Stimulated activated CD4-positive, alpha-beta T cell treated with anti-CD3 and anti-CD28 coated beads, Interleukin-2, amount 100 ng/mL, for 24 hours (primary cell): ENCODE results near the gene AMH.

Experiments used
- DNase-seq, 2 donors: peaks; one replicate each; pipeline ENCODE4 v3.0.0-alpha.2; 2020

The AMH gene

GRCh38 chr19:2236314-2237050, 12.6 kb upstream of the AMH start, which contains the start of the genes PLEKHJ1 and SF3A2:
TSS of gene PLEKHJ1 (minus strand) at chr19:2236329. CDS start at chr19:2236248, 81 bp downstream.
TSS of gene SF3A2 (plus strand) at chr19:2236824. CDS start at chr19:2243419, 6,595 bp downstream.
- peak; percentile 98 for DNase-seq

- no peak for DNase-seq
Measured at GRCh38 chr19:2237051-2237868, 11.9 kb upstream of the AMH start.

DNA sequence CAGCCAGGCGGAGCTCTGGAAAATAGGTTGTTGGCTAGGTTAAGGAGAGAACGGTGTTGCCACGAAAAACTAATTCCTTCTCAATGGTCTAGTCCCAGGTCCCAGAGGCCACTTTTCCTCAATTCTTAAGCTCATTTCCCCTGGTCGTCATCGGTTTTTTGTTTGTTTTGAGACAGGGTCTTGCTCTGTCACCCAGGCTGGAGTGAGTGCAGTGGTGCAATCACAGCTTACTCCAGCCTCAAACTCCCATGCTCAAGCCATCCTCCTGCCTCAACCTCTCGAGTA, 11.3 kb upstream of the AMH start:
- no peak for DNase-seq

DNA sequence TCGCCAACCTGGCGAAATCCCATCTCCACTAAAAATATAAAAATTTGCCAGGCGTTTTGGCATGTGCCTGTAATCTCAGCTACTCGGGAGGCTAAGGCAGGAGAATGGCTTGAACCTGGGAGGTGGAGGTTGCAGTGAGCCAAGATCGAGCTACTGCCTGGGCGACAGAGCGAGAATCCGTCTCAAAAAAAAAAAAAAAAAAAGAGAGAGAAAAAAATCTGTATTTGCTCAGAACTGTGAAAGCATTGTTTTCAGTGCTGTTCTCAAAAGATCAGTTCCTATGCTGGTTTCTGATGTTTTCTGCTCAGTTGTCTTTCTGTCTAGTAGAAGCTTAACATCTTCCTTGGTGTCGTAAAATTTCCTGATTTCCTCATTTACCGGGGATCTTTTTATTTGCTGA, 9.9 kb upstream of the AMH start:
- DNase-seq = no peak

GRCh38 chr19:2239771-2240770, 9.1 kb upstream of the AMH start:
- DNase-seq = no peak

DNA sequence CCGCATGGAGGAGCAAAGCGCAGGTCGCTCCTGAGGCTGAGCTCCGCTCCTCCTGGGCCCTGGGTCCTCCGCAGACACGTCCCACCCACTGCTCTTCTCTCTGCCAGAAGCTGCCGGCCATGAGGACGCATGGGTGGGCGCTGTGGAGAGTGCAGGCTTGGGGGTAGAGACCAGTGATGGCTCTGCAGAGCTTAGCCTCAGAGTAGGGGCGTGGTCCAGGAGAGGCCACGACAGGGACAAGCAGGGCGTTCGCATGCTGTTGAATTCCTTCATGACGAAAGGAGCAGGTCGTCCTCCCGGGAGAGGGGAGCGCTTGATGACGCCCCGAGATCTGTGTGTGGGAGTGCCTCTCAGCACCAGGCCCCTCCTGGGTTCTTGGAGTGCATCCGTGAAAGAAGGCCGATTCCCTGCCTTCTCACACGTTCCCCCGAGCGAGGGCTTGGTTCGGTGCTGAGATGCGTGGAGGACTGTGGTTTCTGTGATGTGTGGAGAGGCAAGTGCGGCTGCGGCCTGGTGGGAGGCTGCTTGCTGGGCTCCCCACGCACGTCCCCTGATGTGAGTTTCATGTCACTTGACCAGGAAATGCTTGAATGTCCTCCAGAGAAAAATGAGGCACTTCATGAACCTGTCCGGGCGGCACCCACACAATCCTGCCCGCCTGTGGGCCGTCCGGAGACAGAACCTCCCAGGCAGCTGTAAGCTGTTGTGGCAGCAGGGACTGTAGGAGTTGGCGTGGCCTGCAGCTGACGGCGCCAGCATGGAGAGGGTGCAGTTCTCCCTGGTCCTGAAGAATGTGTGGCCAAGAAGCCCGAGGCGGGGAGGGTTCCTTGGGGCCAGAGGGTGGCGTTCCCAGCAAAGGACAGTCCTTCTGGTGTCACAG, 8.0 kb upstream of the AMH start:
- no peak for DNase-seq

- no peak for DNase-seq
Measured at GRCh38 chr19:2242092-2242537, 7.0 kb upstream of the AMH start.

DNA sequence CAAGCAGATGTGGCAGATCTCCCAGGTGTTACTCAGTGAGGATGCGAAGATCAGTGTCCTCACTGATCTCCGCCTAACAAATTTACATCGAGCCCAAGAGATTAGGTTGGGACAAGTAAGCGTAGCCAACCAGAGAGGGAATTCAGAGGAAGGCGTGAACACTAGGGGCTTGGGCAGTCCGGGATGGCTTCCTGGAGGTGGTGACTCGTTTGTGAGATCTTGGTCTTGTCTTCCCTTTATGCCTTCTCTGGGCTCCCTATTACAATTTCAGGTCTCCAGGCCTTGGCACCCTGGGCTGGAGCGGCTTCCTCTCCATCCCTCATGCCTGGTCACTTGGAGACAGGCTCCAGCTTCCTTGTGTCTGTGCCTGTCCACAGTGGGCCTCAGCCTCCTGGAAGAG, 6.3 kb upstream of the AMH start:
- DNase-seq = no peak

GRCh38 chr19:2243274-2244124, 5.6 kb upstream of the AMH start:
- DNase-seq = no peak

DNA sequence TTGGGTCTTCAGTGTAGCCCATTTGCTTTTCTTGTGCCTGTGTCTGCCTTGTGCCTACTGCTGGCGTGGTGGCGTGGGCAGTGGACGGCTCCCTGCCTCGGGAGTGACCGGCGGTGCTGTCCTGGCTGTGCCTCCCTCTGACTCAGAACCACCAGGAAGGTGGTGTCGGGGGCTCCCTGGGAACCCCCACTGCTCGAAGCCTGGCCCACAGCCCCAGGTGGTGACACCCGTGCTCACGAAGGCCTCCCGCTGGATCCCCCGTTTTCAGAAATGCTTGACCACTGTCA, 5.1 kb upstream of the AMH start:
- DNase-seq = no peak

- DNase-seq = no peak
Measured at GRCh38 chr19:2244486-2244885, 4.6 kb upstream of the AMH start.

DNA sequence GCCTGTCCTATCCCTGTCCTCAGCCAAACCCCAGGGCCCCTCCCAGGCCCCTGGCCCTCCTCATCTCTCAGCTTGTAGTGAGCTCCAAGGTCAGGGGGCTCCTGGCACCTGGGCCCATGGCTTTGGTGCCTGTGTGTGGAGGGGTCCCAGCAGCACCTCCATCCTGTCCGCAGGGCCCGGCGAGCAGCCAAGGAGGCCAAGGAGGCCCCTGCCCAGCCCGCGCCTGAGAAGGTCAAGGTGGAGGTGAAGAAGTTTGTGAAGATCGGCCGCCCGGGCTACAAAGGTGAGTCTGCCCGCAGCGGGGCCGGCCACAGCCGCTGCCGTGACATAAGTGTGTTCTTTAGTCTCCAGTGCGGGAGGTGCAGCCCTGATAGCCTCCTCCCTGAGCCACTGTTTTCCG, 3.9 kb upstream of the AMH start:
- DNase-seq = no peak

DNA sequence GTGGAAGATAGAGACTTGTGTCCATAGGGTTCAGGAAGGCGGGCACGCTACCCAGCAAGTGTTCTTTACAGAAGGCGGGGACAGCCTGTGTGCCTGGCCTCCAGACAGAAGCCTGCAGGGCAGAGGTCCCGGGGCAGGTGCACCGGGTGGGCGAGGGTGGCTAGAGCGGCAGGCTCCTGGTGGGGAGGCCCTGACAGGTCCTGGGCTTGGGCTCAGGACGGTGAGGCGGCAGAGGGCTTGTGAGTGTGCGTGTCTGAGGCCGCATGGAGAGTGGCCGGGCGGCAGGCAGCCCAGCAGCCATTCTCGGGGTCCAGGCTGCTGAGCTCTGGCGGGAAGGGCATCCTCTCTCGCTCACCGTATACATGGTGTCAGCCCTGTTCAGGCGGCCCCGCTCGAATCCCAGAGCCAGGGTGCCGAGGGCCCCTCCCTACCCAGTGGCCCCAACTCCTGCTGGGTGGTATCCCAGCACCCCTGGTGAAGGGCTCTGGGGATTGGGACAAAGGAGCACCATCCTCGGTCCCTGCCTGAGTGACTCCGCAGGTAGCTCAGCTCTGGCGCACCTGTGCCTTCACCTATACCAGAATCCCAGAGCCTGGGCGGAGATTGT, 3.0 kb upstream of the AMH start:
- no peak for DNase-seq

DNA sequence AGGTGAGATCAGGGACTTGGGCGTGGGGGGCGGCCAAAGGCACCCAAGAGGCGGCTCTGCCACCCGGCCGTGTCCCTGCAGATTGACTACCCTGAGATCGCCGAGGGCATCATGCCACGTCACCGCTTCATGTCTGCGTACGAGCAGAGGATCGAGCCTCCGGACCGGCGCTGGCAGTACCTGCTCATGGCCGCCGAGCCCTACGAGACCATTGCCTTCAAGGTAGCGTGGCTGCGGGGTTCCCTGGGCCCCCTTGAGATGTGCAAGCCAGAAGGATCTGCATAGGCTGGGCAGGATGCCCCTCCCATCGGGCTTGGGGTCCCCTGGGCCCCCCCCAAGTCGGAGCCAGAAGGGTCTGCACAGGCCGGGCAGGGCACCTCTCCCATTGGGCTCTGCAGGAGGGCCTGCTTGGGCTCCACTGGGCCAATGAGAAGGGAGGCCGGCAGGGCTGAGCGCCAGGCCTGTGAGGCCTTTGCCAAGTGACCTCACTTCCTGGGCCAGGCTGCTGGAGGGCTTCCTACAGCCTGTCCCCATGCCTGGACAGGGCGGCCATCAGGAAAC, 2.2 kb upstream of the AMH start:
- no peak for DNase-seq

GRCh38 chr19:2247433-2248101, 1.6 kb upstream of the AMH start:
- DNase-seq = no peak

DNA sequence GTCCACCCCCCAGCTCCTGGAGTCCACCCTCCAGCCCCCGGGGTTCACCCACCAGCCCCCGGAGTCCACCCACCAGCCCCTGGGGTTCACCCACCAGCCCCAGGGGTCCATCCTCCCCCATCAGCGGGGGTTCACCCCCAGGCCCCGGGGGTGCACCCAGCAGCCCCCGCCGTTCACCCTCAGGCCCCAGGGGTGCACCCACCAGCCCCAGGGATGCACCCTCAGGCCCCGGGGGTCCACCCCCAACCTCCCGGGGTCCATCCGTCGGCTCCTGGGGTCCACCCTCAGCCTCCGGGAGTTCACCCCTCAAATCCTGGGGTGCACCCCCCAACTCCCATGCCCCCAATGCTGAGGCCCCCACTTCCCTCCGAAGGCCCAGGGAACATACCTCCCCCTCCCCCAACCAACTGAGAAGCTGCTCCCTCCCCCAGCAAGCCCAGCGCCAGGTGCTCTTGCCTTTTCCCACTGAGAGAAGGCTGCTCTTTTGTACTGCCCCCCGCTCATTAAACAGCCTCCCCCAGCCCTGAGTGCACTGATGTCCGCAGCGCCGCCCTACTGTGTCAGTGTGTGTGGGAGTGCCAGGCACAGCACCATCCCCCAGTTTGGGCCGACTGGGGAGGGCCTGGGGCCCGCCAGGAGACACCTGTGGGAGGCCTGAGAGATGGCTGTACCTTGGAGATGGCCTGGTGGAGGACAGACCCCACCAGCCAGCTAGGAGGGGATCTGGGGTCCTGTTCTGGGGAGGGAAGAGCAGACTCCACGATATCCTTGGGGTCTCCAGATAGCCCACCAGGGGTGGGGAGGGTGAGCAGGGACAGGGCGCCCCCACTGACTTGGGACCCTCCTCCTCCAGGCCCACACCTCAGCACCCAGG, 750 bp upstream of the AMH start:
- DNase-seq = no peak

DNA sequence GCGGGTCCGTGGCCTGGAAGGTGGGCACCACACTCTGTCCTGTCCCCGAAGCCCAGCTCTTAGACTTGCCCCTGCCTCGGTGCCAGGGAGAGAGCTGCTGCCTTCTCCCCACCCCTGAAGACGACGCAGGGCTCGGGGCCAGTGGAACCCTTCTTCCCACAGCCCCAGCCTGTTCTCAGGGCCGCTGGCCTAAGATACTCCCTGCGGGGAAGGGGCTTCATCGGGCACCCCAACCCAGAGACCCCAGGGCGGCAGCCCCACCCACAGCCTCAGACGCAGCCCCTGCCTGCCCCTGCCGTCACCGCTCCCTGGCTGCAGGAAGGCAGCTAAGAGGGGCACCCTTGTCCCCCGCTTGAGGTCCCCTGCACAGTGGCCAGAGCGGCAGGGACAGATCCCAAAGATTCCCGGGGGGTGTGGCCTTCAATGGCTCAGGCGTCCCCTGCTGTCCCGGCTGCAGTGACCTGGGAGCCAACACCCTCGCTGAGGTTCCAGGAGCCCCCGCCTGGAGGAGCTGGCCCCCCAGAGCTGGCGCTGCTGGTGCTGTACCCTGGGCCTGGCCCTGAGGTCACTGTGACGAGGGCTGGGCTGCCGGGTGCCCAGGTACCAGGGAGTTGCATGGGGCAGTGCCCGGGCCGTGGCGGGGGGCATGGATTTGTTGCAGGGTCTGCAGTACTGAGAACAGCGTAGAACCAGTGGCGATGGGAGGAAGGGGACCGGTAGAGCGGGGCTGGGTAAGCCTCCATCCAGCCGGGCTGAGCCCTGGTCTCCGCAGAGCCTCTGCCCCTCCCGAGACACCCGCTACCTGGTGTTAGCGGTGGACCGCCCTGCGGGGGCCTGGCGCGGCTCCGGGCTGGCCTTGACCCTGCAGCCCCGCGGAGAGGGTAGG, 1.0 kb downstream of the AMH start:
- DNase-seq = no peak

GRCh38 chr19:2250766-2251105, 1.6 kb downstream of the AMH start:
- DNase-seq = no peak
